GM13976 (cell line): ENCODE measurements around the gene IPCEF1.
"Not testable (repeated sequence)": the region's sequence is repeated elsewhere in the genome, so short reads cannot be mapped to it uniquely, and the experiment has no call there.

ENCODE experiments used
- DNase-seq: peaks from one replicate; pipeline ENCODE4 v3.0.0; 2012; ENCODE audit warnings: low spot score
- CTCF ChIP-seq: IDR thresholded peaks from 2 replicates; pipeline ENCODE4 v1.5.1; 2012; ENCODE audit warnings: borderline replicate concordance, mild to moderate bottlenecking; ENCODE audit not compliant: insufficient read depth; ENCODE audit errors: extremely low read depth, missing control alignments, control extremely low read depth
- in situ Hi-C: fragments of 300-500 bp; cut with MboI; formaldehyde crosslinking; loops from one replicate; pipeline ENCODE4 v1.12.0; 2022; ENCODE audit warnings: low sequenced_read_pairs, mixed read lengths, inconsistent platforms; ENCODE audit not compliant: unreplicated experiment

Gene IPCEF1

GRCh38 chr6:154331750-154332149 lies 24.9 kb downstream of the IPCEF1 start:
- no peak for DNase-seq
- no peak for TF ChIP-seq CTCF
- in situ Hi-C loops = no loop called here

GRCh38 chr6:154329350-154330170 lies 27.0 kb downstream of the IPCEF1 start:
- in situ Hi-C loops = no loop called here
- DNase-seq = no peak
- no peak for TF ChIP-seq CTCF

GRCh38 chr6:154327313-154327712 lies 29.3 kb downstream of the IPCEF1 start:
- in situ Hi-C loops, DNase-seq: not testable (repeated sequence)

GRCh38 chr6:154325142-154325541 lies 31.5 kb downstream of the IPCEF1 start:
- in situ Hi-C loops = no loop called here
- TF ChIP-seq CTCF = no peak
- no peak for DNase-seq

GRCh38 chr6:154320181-154320580 lies 36.4 kb downstream of the IPCEF1 start:
- TF ChIP-seq CTCF = no peak
- in situ Hi-C loops = no loop called here
- no peak for DNase-seq

- in situ Hi-C loops = no loop called here
- no peak for TF ChIP-seq CTCF
- no peak for DNase-seq
These were observed 37.3 kb downstream of the IPCEF1 start for GRCh38 chr6:154319231-154319858.

- in situ Hi-C loops = no loop called here
- TF ChIP-seq CTCF = no peak
- no peak for DNase-seq
These were observed 37.9 kb downstream of the IPCEF1 start for GRCh38 chr6:154318721-154319120.
